ENCODE measurements around the gene EPO.

EPO gene

GRCh38 chr7:100720279-100720670, at the start of gene EPO:
TSS of gene EPO (plus strand) at chr7:100720468. CDS start at chr7:100720981, 513 bp downstream.
- DNase-seq (ENCODE audit: low spot score): no peak

GRCh38 chr7:100671353-100672327, 48.6 kb upstream of the EPO start:
- DNase-seq (ENCODE audit: low spot score): no peak

- peak; percentile 100 for DNase-seq (ENCODE audit: low spot score)
These were observed 46.8 kb upstream of the EPO start, which contains the start of gene GNB2 for GRCh38 chr7:100673302-100673941. TSS of gene GNB2 (plus strand) at chr7:100673740. CDS start at chr7:100676266, 2,526 bp downstream.

GRCh38 chr7:100673942-100674410, 46.3 kb upstream of the EPO start:
- DNase-seq (ENCODE audit: low spot score): no peak

GRCh38 chr7:100674411-100675104, 45.7 kb upstream of the EPO start:
- no peak for DNase-seq (ENCODE audit: low spot score)

GRCh38 chr7:100675105-100675451, 45.2 kb upstream of the EPO start:
- DNase-seq (ENCODE audit: low spot score): no peak

GRCh38 chr7:100675581-100676350, 44.5 kb upstream of the EPO start:
- DNase-seq (ENCODE audit: low spot score): peak; percentile 75

- no peak for DNase-seq (ENCODE audit: low spot score)
These were observed 43.6 kb upstream of the EPO start for GRCh38 chr7:100676501-100677306.

- no peak for DNase-seq (ENCODE audit: low spot score)
These were observed 42.7 kb upstream of the EPO start for GRCh38 chr7:100677308-100678267.

GRCh38 chr7:100678291-100678984, 41.8 kb upstream of the EPO start:
- DNase-seq (ENCODE audit: low spot score): no peak

- no peak for DNase-seq (ENCODE audit: low spot score)
These were observed 40.9 kb upstream of the EPO start for GRCh38 chr7:100679129-100679926.

GRCh38 chr7:100679927-100680575, 40.2 kb upstream of the EPO start:
- DNase-seq (ENCODE audit: low spot score): no peak

GRCh38 chr7:100680576-100681271, 39.5 kb upstream of the EPO start:
- DNase-seq (ENCODE audit: low spot score): no peak

GRCh38 chr7:100681491-100682227, 38.6 kb upstream of the EPO start:
- no peak for DNase-seq (ENCODE audit: low spot score)

- no peak for DNase-seq (ENCODE audit: low spot score)
These were observed 38.0 kb upstream of the EPO start for GRCh38 chr7:100682228-100682741.
